Caco-2 (cell line): ENCODE results near the gene GLB1L2. TPM values are rescaled to one million over a fixed set of nuclear protein-coding genes. Genes with fewer than 3 reads are reported as not detected.

Experiments
- BruUV-seq: library from RNA; stranded (reverse); fragments of 400-500 nt; replicated peaks from 2 replicates; lab custom pipeline; 2021; lab: Mats Ljungman, UMichigan
- CTCF ChIA-PET: fragments of 300-600 bp; sonication (Branson Sonifier 250); formaldehyde crosslinking; loops from one replicate; lab custom pipeline; 2022; ENCODE audit warnings: antibody characterized with exemption; lab: Charles Lee
- POLR2A ChIA-PET: fragments of 300-600 bp; sonication (Branson Sonifier 250); formaldehyde crosslinking; loops from one replicate; lab custom pipeline; 2022; ENCODE audit warnings: antibody characterized with exemption; lab: Charles Lee
- DNase-seq, 2 experiments: peaks; one replicate each; pipeline versions ENCODE4 v3.0.0 to v3.0.0-alpha.2; 2020 to 2022
- H3K27me3 ChIP-seq: replicated peaks from 2 replicates; pipeline ENCODE4 v1.6.0; 2011; ENCODE audit warnings: low read length; ENCODE audit not compliant: control insufficient read depth, insufficient read depth
- H3K36me3 ChIP-seq: 2 replicates; pipeline ENCODE4 v1.5.1; 2011; ENCODE audit warnings: low read length; ENCODE audit not compliant: control insufficient read depth, insufficient read depth
- H3K4me1 ChIP-seq: fragments of 250-450 bp; sonication (Bioruptor Pico); 2 replicates; pipeline ENCODE4 v1.5.1; 2020; ENCODE audit warnings: mild to moderate bottlenecking
- H3K4me3 ChIP-seq: 2 replicates; pipeline ENCODE4 v1.5.1; 2011; ENCODE audit warnings: low read depth, mild to moderate bottlenecking, control low read depth, low read length
- H3K9me3 ChIP-seq: fragments of 250-450 bp; sonication (Bioruptor Pico); 2 replicates; pipeline ENCODE4 v1.5.1; 2020; ENCODE audit warnings: mild to moderate bottlenecking, moderate library complexity
- H3K27ac Mint-ChIP-seq: one replicate; pipeline ENCODE4 v1.8.0; 2022; ENCODE audit warnings: mixed read lengths; ENCODE audit not compliant: unreplicated experiment
- H3K27me3 Mint-ChIP-seq: one replicate; pipeline ENCODE4 v1.8.0; 2022; ENCODE audit warnings: mixed read lengths; ENCODE audit not compliant: insufficient read depth, unreplicated experiment
- H3K36me3 Mint-ChIP-seq: one replicate; pipeline ENCODE4 v1.8.0; 2022; ENCODE audit warnings: mild to moderate bottlenecking, mixed read lengths; ENCODE audit not compliant: insufficient read depth, unreplicated experiment
- H3K4me1 Mint-ChIP-seq: one replicate; pipeline ENCODE4 v1.8.0; 2022; ENCODE audit warnings: low read depth, mixed read lengths; ENCODE audit not compliant: unreplicated experiment
- H3K4me3 Mint-ChIP-seq: one replicate; pipeline ENCODE4 v1.8.0; 2022; ENCODE audit warnings: mild to moderate bottlenecking, moderate library complexity, mixed read lengths; ENCODE audit not compliant: unreplicated experiment
- H3K9me3 Mint-ChIP-seq: one replicate; pipeline ENCODE4 v1.8.0; 2022; ENCODE audit warnings: mixed read lengths; ENCODE audit not compliant: unreplicated experiment
- intact Hi-C: fragments of 100-400 bp; cut with micrococcal nuclease; formaldehyde crosslinking; loops from one replicate; pipeline ENCODE4 v1.10.0; 2022; ENCODE audit not compliant: unreplicated experiment
- total RNA-seq: library from RNA; stranded (reverse); gene quantifications from 2 replicates; pipeline ENCODE4 v1.2.3, GENCODE V29; 2022
- TF ChIP-seq, protein P1 (sequence below), 2 experiments: fragments of 200-600 bp in 1 of 2; IDR thresholded peaks; 1 replicate in 1 of 2; 2 replicates in 1 of 2; pipeline versions ENCODE4 v1.5.1 to v1.8.0; 2011 to 2022; ENCODE audit warnings: antibody characterized with exemption in 1 of 2, control low read depth in 1 of 2, inconsistent platforms in 1 of 2, low read depth in 1 of 2, low read length in 1 of 2, mild to moderate bottlenecking in 1 of 2, moderate library complexity in 1 of 2; ENCODE audit not compliant: insufficient read depth in 1 of 2, severe bottlenecking in 1 of 2, unreplicated experiment in 1 of 2

The GLB1L2 gene
- total RNA-seq, 1 experiment from 2014 or later: 15.8 TPM

DNA sequence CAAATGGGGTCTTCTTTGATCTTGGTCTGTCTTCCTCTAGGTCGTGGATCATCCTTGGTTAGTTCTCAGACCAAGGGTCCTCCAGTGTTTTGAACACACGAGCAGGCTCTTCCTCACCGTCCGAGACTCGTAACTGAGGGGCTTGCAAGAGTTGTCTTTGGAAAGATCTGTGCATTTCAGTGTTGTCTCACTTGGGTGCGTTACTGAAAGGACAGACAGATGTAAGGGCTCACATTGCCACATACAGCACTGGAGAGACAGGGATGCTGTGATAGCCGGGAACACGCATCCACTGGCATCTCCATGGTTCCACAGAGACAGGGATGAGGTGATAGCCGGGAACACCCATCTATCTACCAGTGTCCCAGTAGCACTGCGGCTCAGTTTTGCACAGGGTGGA is 15.7 kb downstream of the GLB1L2 start:
- H3K4me1 ChIP-seq: no peaks in the 10 kb centered on the region
- no peak overlapping the region for H3K4me3 Mint-ChIP-seq
- no peaks in the 10 kb centered on the region for H3K36me3 ChIP-seq
- H3K27me3 Mint-ChIP-seq: no peaks in the 10 kb centered on the region
- ChIA-PET CTCF (no interaction called here), POLR2A (no interaction called here)
- TF ChIP-seq, protein P1, sequence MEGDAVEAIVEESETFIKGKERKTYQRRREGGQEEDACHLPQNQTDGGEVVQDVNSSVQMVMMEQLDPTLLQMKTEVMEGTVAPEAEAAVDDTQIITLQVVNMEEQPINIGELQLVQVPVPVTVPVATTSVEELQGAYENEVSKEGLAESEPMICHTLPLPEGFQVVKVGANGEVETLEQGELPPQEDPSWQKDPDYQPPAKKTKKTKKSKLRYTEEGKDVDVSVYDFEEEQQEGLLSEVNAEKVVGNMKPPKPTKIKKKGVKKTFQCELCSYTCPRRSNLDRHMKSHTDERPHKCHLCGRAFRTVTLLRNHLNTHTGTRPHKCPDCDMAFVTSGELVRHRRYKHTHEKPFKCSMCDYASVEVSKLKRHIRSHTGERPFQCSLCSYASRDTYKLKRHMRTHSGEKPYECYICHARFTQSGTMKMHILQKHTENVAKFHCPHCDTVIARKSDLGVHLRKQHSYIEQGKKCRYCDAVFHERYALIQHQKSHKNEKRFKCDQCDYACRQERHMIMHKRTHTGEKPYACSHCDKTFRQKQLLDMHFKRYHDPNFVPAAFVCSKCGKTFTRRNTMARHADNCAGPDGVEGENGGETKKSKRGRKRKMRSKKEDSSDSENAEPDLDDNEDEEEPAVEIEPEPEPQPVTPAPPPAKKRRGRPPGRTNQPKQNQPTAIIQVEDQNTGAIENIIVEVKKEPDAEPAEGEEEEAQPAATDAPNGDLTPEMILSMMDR (IDR thresholded peaks at IDR 0.05; ENCODE audit: insufficient read depth in 1 of 2, low read depth in 1 of 2, low read length in 1 of 2, severe bottlenecking in 1 of 2, unreplicated experiment in 1 of 2): no peak
- no peaks in the 10 kb centered on the region for H3K9me3 ChIP-seq
- H3K27me3 ChIP-seq: no peaks in the 10 kb centered on the region
- intact Hi-C loops: no loop called here
- no peak overlapping the region for H3K4me3 ChIP-seq
- BruUV-seq: no TSS peak
- no peaks in the 10 kb centered on the region for H3K4me1 Mint-ChIP-seq
- no peak overlapping the region for H3K27ac Mint-ChIP-seq
- no peak for DNase-seq
- no peaks in the 10 kb centered on the region for H3K36me3 Mint-ChIP-seq
- no peaks in the 10 kb centered on the region for H3K9me3 Mint-ChIP-seq

DNA sequence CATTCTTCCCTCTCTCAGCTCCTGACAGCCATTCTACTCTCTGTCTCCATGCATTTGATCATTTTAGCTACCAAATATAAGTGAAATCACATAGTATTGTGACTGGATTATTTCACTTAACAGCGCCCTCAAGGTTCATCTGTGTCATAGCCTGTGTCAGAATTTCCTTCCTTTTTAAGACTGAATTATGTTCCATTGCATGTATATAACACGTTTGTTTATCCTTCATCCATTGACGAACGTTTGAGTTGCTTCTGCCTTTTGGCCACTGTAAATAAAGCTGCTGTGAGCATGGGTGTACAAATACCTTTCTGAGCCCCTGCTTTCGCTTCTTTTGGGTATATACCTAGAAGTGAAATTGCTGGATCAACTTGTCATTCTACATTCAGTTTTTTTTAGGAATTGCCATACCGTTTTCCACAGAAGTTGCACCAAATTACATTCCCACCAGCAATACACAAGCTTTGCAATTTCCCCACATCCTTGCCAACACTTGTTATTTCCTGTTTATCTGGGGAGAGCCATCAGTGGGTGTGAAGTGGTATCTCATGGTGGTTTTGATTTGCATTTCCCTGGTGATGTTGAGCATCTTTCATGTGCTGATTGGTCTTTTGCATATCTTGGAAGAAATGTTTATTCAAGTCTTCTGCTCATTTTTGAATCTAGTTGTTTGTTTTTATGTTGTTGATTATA is 17.5 kb downstream of the GLB1L2 start:
- intact Hi-C loops: no loop called here
- Histone ChIP-seq H3K27me3 (no peaks in the 10 kb centered on the region), H3K9me3 (no peaks in the 10 kb centered on the region), H3K4me3 (no peak overlapping the region), H3K4me1 (no peaks in the 10 kb centered on the region), H3K36me3 (no peaks in the 10 kb centered on the region)
- no TSS peak for BruUV-seq
- POLR2A ChIA-PET: no interaction called here
- CTCF ChIA-PET: interaction anchor here (0.7 kb wide), 1 partner anchor 402 kb away, joined by 3 read pairs; no protein-coding TSS in a partner anchor
- DNase-seq: no peak
- Mint-ChIP-seq H3K27me3 (no peaks in the 10 kb centered on the region), H3K9me3 (no peaks in the 10 kb centered on the region), H3K4me1 (no peaks in the 10 kb centered on the region), H3K4me3 (no peak overlapping the region), H3K27ac (no peak overlapping the region), H3K36me3 (no peaks in the 10 kb centered on the region)
- TF ChIP-seq, protein P1 (IDR thresholded peaks at IDR 0.05; ENCODE audit: insufficient read depth in 1 of 2, low read depth in 1 of 2, low read length in 1 of 2, severe bottlenecking in 1 of 2, unreplicated experiment in 1 of 2): no peak

DNA sequence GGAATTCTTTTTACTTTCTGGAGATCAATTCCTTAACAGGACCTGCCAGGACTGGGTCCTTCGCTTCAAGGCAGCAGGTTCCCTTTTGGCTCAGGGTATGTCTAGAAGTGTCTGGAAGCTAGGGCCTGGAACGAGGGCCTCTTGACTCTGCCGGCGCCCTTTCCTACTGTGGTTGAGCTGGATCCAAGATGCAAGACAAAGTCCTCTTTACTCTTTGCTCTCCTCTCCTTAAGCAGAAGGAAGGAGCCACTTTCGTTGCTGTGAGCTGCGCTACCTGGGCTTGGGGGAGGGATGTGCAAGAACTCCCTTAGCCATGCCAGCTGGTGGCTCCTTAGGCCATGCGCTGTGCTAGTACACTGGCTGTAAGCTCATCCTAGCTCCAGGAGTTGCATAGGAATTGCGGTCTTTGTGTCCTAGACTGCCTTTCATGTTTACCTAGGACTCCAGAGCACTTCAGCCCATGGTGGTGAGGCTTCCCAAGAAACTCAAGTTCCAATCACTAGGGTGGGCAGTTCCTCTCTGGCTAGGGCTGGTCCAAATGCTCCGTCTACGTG is 18.1 kb downstream of the GLB1L2 start:
- no TSS peak for BruUV-seq
- Mint-ChIP-seq H3K4me1 (no peaks in the 10 kb centered on the region), H3K4me3 (no peak overlapping the region), H3K27me3 (peaks cover 1% of the 10 kb centered on the region), H3K9me3 (no peaks in the 10 kb centered on the region), H3K27ac (no peak overlapping the region), H3K36me3 (no peaks in the 10 kb centered on the region)
- Histone ChIP-seq H3K36me3 (no peaks in the 10 kb centered on the region), H3K4me1 (no peaks in the 10 kb centered on the region), H3K4me3 (no peak overlapping the region), H3K9me3 (0 out of 2 replicates have a peak, but pooled peaks cover under 1% of the 10 kb centered on the region), H3K27me3 (no peaks in the 10 kb centered on the region)
- ChIA-PET POLR2A (no interaction called here), CTCF (no interaction called here)
- TF ChIP-seq, protein P1 (IDR thresholded peaks at IDR 0.05; ENCODE audit: insufficient read depth in 1 of 2, low read depth in 1 of 2, low read length in 1 of 2, severe bottlenecking in 1 of 2, unreplicated experiment in 1 of 2): no peak
- intact Hi-C loops: no loop called here
- DNase-seq: no peak
